Right renal cortex interstitium (tissue), 3 donors: ENCODE measurements around the gene PDLIM5. TPM values are rescaled to one million over a fixed set of nuclear protein-coding genes. Genes with fewer than 3 reads are reported as not detected.
"Not testable (repeated sequence)": the region's sequence is repeated elsewhere in the genome, so short reads cannot be mapped to it uniquely, and the experiment has no call there.

Source experiments
- DNase-seq, 3 donors: peaks; one replicate each; pipeline ENCODE4 v3.0.0-alpha.2; 2013; ENCODE audit warnings: low read depth in 3 of 3, low spot score in 2 of 3
- polyA plus RNA-seq, 3 donors: library from polyadenylated mRNA; unstranded; fragments of 120-200 nt; gene quantifications; one replicate each; pipeline ENCODE4 v1.2.1, GENCODE V29; 2013; ENCODE audit not compliant: insufficient read length in 3 of 3

PDLIM5 gene
- polyA plus RNA-seq, 3 donors = 50.9 to 59.2 (median 54.0) TPM

DNA sequence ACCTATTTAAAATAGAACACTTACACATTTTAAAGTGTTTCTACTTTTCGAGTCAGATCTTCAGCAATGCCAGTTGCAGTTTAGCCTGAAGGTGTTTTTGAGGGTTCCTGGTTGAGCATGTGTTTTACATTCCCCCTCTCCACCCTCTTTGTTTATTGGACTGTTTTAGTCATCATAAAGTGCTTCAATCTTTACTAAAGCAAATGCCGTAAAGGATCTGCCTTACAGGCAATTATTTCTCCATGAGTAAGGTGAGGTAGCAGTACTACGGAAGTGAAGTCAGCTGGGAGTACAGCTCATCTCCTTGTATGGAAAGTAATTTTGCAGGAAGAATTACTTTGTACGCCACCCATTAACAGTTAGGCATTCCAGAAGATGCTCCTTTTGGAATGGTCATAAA is 36.9 kb downstream of the PDLIM5 start:
- DNase-seq = no peak

GRCh38 chr4:94489098-94489497 is 37.4 kb downstream of the PDLIM5 start:
- DNase-seq = no peak

GRCh38 chr4:94490437-94490836 is 38.7 kb downstream of the PDLIM5 start:
- no peak for DNase-seq

- no peak for DNase-seq
These were observed 39.6 kb downstream of the PDLIM5 start for GRCh38 chr4:94491322-94491721.

GRCh38 chr4:94495408-94495807 is 43.7 kb downstream of the PDLIM5 start:
- DNase-seq = no peak

DNA sequence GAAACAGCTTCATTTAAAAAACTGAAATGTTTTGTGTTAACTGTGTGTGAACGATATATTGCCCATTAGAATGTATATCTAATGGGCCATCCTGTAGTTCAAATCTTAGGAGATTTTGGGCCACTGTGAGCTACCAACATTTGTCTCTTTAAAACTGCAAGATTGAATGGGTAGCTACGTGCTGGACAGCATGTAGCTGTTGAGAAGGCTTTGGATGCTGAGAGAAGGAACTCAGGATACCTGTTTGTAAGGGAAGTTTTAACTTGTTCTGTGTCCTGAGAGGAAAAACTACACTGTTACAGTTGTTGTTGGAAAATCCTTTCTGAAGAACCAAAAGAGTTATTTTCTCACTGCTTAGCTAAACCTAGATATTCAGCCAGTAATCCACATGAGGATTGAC is 45.9 kb downstream of the PDLIM5 start:
- DNase-seq = no peak

- DNase-seq = no peak
These were observed 46.8 kb downstream of the PDLIM5 start for GRCh38 chr4:94498502-94498901.

DNA sequence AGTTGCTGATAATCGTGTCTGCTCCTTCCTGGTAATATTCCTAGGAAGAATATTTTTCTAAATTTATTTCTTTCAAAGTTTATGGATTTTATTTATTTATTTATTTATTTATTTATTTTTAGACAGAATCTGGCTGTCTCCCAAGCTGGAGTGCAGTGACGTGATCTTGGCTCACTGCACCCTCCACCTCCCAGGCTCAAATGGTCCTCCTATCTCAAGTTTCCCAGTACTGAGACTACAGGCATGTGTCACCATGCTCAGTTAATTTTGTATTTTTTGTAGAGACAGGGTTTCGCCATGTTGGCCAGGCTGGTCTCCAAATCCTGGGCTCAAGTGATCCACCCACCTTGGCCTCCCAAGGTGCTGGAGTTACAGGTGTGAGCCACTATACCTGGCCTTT is 48.9 kb downstream of the PDLIM5 start:
- DNase-seq = no peak

DNA sequence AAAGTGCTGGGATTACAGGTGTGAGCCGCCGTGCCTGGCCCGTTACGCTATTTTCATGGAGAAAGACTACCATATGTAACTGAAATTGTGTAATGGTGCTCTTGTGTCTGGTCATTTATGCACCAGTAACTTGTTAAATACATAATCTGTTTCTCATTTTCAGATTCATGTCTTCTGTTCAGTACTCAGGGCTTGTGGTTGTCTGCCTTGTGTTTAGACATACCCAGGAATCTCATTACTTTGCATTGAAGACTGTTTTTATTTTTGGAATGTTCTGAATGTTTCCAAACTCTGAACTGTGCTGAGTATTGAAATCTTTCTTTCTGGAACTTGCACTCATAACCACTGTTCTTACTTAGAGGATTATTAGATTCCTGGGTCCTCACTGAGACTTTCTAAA is 52.8 kb downstream of the PDLIM5 start:
- no peak for DNase-seq

DNA sequence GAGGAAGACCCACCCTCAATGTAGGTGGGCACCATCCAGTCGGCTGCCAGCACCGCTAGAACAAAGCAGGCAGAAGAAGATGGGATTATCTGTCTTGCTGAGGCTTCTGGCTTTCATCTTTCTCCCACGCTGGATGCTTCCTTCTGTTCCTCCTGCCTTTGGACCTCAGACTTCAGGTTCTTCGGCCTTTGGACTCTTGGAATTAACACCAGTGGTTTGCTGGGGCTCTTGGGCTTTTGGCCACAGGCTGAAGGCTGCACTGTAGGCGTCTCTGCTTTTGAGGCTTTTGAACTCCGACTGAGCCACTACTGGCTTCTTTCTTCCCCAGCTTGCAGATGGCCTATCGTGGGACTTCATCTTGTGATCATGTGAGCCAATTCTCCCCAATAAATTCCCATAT is 55.1 kb downstream of the PDLIM5 start:
- no peak for DNase-seq

DNA sequence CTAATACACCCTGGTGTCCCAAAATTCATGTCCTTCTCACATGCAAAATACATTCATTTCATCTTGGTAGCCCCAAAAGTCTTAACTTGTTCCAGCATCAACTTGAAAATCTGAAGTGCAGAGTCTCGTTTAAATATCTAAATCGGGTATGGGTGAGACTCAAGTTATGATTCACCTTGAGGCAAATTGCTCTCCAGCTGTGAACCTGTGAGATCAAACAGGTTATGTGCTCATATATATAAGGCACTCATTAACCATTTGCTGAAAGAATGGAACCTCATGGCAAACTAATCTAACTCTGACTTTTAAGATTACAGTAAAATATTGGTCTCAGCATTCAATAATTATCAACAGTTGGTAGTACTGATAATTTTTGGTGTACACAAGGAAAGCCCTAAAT is 55.5 kb downstream of the PDLIM5 start:
- DNase-seq = no peak

DNA sequence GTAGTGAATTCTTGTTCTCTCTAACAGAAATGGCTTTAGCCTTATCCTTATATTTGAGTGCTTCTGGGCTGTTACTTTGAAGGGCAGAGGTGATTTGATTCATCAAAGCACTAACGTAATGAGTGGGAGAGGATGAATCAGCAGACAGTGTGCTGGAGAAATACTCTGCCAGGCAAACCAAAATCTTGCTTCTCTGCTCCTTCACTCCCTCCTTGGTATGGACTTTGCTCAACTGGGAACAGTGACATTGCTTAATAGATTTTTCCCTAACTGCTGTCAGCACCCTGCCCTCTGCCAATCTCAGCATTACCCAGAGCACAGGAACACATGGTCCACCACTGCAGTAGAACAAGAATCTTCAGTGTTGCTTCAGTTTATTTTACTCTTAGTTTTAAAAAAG is 56.0 kb downstream of the PDLIM5 start:
- no peak for DNase-seq

DNA sequence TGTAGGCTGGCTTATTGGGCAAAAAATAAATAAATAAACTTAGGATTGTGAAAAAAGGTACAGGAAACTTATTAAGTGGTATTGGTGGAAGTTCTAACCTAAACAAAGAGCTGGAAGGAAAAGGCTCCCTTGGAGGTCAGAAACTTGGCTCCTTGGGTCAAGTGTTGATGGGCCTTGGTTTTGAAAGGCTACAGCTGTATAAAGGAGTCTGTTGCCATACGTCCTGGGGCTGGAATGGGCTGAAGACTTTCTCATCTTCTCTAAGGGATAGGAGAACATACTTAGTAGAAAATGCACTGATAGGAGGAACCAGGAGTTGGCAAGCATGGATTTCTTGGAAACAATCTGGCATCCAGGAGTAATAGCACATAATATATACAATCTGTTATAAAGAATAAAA is 56.6 kb downstream of the PDLIM5 start:
- no peak for DNase-seq

DNA sequence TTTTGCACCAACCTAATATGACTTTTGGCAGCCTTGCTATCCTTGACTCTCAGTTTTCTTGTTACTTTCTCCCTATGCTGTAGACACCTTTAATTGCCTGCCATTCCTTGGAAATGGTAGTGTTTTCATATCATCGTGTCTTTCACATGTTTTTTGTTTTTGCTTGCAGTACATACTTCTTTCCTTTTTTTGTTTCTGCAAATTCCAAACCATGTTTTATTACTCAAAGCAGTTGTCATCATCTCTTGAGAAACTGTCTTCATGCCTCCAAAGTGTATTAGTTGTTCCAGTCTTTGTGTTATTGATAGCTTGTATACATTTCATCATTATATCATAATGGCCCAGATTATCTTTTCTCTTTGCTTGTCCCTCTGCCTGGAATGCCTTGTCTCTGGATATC is 57.1 kb downstream of the PDLIM5 start:
- DNase-seq = no peak

- DNase-seq = no peak
These were observed 59.8 kb downstream of the PDLIM5 start for GRCh38 chr4:94511591-94511990.

GRCh38 chr4:94513532-94513931 is 61.8 kb downstream of the PDLIM5 start:
- not testable (repeated sequence) for DNase-seq

DNA sequence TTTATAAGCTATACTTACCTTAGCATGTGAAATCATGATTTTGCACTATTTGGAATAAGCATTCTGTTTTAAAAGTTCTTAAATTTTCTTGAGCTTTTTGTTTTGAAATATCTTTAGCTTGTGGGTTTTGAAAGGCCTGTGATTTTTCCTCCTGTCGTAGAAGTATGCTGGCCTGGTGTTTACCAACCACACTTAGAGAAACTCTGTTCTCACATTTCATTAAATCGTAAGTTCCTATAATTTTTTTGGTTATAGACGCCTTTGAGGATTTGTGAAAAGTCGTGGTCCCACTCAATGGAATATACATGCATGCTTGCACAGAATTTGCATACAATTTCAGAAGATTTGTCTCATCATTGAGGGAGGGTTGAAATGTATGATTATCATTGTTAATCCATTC is 63.6 kb downstream of the PDLIM5 start:
- no peak for DNase-seq

- DNase-seq = no peak
These were observed 64.3 kb downstream of the PDLIM5 start for GRCh38 chr4:94516067-94516466.

DNA sequence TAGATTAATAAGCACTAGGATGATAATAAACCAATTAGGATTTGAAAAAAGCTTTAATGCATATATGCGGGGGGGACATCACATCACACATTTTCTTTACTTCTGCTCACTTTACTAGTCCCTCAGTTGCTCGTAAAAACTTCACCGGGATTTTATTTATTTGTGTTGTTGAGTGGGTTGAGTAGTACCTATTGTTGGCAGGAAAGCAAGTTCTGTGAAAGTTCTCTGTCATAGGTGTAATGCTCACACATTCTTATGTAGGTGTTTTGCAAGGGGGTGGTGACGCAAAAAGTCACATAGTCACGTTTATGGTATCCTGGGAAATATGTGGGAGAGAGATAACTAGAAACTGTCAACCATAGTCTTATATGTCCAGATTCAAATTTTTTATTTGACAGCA is 65.3 kb downstream of the PDLIM5 start:
- DNase-seq = no peak

DNA sequence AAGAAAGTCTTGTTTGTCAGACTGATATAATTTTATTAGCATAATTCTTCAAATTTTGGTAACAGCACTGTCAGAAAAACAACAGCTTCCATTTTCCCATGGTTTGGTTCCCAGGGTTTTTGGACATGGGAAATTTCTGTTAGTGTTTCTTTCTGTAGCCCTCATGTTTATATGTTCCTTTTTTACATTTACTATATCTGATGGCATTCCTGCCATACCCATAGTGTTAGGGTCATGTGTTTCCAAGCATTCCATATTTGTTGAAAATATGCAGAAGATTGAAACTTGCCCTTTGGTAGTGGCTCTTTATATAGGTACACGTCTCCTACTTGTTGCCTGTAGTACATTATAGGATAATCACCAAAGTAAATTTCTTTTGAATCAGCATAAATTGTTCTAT is 65.8 kb downstream of the PDLIM5 start:
- DNase-seq = no peak

GRCh38 chr4:94519019-94519418 is 67.3 kb downstream of the PDLIM5 start:
- DNase-seq = no peak

GRCh38 chr4:94519925-94520789 is 68.4 kb downstream of the PDLIM5 start:
- DNase-seq = no peak

DNA sequence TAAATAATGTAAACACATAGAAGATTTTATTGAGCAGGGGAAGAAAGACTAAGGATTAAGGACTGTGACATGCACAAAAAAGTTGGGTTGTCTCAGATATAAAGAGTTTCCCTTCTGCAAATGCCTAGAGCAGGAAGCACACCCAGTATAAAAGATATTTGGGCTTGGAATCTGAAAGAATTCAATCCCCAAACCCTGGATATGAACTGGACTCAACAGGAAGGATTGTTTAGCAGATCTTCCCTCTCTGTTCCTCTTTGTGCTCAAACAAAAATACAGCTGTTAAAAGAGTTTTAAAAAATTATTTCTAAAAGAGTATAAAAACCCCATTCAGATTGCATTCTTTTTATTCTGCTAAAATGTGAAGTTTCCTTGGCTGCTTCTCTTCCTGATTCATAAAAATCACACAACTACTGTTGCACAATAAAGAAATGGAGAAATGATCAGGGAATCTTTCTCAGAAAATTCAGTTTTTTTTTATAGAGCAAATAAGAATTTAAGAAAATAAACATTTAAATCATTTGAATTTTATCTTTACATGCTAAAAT is 71.4 kb downstream of the PDLIM5 start:
- DNase-seq = no peak
